NCI-H2196 (cell line): ENCODE results near the gene NAMPT.

Source experiments
- DNase-seq: peaks from one replicate; lab custom pipeline; 2025; ENCODE audit not compliant: unreplicated experiment; lab: John Stamatoyannopoulos, UW

The NAMPT gene

DNA sequence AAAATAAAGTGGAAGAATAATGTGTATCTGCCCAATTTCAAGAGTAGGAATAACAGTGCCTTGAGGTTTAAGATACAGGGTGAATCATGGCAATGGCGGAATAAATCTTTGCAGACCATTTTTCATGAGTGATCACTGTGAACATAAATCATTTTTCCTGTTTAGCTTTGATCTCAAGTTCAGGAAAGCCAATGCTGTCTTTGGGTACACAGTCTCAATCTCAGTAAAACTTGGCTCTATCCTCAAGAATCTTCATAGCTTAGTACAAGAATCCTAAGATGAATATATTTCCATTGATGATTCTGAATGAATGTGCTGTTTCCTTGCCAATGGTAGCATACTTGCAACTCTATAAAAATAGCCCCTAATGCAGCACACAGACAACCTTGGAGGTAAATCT, 6.8 kb downstream of the NAMPT start:
- DNase-seq, result no peak

DNA sequence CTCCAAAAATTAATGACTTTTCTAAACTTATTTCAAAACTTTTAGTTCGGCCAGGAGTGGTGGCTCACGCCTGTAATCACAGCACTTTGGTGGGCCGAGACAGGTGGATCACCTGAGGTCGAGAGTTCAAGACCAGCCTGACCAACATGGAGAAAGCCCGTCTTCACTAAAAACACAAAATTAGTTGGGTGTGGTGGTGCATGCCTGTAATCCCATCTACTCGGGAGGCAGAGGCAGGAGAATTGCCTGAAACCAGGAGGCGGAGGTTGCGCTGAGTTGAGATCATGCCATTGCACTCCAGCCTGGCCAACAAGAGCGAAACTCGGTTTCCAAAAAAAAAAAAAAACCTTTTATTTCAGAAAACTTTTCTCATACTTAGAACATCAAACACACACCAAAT, 8.3 kb downstream of the NAMPT start:
- DNase-seq, result no peak

DNA sequence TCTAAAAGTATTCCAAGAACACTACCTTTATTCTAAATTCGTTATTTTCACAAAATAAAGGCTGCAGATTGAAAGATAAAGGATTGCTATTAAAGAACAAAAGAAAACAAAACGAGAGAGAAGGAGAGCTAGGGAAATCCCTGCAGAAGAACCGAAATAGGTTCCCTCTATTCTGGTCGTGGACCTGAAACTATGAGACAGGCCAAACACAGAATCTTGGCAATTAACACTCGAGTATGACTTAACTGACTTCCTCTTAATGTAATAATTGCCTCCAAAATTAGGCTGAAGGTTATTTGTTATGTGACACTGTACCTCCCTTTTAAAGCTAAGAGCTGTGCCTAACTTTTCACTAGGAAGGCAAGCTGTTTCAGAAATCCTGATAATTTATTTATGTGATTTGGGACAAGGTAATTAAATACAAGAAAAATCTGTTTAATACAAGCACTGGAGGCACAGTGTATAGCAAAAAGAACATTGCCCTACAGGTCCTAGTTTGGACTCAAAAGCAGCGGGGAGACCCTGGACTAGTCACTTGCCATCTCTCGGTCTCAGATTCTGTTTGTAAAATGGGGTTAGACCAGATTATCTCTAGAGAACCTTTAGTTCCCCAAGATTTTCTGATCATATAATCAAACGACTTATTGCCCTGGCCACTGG, 11.6 kb downstream of the NAMPT start:
- no peak for DNase-seq

DNA sequence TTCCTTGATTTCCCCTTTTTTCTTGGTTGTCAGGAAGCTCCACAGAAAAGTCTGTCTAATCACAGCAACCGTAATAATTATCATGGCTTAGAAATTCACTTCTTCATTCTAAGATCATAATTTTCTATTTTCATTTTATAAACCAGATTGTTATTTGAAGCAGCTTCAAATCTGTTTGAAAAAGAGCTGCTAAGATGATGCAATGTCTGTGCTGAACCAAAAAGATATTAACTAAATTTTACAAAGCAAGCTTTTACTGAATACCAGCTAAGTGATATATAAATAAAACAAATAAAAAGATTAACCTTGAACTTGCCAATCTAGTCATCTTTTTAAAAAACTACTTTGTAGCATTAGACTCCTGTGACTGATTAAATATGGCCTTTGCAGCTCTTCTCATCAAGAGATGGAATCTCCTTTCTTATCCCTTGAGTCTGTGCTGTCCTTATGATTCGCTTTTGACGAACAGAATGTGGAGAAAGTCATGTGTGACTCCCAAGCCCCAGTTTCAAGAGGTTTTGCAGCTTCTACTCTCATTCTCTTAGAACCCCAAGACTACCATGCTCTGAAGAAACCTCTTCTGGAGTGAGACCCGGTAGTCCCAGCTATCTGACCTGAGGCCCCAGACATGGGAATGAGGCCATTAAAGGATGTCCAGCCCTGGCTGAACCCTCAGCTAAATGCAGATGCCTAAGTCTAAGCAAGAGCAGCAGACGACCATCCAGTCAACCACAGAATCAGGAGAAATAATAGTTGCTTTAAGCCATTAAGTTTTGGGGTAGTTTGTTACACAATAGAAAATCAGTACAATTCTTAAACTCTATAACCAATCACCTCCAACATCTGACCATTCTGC, 14.4 kb downstream of the NAMPT start:
- no peak for DNase-seq

DNA sequence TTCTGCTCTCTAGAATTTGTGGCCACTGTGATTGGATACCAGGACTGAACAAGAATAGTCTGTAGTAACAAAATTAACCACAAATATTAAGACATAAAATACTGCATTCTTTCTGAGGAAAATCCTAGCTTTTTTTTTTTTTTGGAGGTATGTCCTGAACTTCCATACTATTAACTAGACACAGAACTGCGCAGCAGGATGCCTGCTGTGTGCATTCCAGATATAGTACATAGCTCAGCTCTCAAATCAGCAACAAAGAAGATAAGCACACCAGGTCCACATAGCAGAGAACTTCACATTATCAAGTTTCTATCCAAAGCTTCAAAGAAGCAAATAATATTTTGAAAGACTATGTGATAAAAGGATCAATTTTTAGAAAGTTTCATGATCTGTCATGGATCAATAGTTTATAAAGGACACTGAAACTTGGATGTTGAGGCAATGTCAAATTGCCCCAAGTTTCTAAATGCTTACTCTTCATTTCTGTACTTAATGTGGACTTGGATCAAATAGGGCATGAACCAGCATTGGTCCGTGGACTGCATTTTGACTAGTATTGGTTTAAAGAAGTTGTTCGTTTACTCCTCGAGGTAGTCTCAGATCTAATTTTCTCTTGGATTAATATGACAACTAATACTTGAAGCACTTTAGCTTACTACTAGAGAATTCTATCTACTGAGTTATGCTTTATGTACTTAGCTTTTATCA, 15.4 kb downstream of the NAMPT start:
- DNase-seq, result no peak

DNA sequence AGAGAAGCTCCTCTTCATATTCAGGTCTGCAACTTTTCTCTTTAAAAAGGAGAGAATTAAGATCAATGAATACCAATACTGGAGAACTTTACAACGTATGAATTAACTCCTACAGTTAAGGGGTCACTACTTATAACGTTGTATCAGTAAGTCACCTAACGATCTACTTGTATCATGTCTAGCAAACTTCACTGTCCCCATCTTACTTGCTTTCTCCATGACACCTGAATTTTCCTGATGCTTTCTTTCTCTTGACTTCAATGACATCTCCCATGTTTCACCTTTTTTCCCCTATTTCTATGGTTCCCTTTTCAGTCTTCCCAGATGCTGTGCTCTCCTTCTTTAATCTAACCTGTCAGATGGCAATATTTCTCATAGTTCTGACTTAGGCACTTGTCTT, 19.6 kb downstream of the NAMPT start:
- no peak for DNase-seq

DNA sequence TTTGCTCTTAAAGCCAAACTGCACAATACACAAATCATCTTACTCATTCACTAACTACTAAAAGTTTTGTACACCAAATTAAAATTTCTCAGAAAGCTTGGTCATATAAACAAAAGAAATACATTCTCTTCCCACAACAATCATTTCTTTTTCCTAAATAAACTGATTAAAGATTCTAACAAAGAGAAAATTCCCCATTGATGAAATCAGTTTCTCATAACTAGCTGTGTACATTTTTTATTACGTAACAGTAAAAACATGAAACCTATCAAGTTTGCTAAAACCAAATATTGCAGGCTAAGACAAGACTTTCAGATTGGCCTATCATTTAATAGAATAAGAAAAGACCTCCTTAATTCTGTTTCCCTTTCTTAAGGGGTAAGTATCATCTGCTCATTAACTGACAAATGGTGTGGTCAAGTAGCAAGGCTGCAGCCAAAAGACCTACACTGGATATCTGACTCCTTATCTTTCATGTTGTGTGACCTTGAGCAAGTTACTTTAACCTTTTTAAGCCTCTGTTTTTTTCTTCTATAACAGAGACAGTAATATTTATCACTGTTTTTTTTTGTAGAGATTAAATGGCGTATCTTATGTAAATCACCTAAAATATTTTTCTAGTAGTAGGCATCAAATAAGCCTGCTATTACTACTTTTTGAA, 22.4 kb downstream of the NAMPT start:
- DNase-seq, result no peak

DNA sequence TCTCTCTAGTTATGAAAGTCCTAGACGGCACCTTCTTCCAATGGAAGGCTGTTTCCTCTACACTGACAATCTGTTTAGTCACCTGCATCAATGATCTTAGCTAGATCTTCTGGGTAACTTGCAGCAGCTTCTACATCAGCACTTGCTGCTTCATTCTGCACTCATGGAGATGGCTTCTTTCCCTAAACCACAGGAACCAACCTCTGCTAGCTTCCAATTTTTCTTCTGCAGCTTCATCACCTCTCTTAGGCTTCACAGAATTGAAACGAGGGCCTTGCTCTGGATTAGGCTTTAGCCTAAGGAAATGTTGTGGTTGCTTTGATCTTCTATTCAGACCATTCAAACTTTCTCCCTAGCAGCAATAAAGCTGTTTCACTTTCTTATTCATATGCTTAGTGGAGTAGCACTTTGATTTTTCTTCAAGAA, 24.6 kb downstream of the NAMPT start:
- no peak for DNase-seq

DNA sequence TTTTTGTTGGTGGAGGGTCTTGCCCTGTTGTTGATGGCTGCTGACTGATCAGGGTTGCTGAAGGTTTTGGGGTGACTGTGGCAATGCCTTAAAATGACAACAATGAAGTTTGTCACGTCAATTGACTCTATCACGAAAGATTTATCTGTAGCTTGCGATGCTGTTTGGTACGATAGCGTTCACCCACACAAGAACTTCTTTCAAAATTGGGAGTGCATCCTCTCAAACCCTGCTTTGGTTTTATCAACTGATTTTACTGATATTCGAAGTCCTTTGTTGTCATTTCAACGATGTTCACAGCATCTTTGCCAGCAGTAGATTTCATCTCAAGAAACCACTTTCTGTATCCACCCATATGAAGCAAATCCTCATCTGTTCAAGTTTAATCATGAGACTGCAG, 26.0 kb downstream of the NAMPT start:
- DNase-seq, result no peak

DNA sequence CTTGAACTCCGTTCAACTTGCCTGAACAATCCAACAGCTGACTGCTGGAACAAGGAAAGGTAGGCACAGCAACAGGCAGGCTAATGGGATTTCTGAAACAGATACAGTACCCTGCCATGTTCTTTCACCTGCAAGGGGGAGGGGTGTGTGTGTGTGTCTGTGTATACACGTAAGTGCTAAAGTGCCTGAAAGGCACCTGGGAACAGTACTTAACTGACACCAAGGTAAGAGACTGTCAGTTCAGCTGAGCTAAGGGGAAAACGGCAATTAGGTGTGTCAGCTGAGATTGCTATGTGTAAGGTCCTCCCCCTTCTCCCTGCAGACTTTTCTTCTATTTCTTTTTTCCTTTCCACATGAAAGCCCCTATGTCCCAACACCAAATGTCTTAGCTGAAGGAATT, 27.0 kb downstream of the NAMPT start:
- DNase-seq, result no peak

DNA sequence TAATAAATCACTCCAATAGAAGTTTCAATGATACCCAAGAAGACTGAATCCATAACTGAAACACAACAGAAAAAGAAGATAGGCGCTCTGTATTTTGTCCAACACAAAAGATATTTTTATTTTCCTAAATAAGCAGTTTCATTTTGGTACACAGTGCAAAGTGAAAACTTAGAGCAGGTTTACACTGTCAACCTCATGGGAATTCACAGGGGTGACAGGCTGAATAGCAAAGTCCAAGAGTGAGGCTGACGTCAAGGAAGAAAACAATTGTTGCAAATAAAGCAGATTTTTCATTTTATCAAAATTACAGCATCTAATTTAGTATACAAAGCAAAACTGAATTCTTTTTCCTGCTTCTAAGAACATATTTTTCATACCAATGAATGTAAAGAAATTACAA, 28.6 kb downstream of the NAMPT start:
- no peak for DNase-seq

DNA sequence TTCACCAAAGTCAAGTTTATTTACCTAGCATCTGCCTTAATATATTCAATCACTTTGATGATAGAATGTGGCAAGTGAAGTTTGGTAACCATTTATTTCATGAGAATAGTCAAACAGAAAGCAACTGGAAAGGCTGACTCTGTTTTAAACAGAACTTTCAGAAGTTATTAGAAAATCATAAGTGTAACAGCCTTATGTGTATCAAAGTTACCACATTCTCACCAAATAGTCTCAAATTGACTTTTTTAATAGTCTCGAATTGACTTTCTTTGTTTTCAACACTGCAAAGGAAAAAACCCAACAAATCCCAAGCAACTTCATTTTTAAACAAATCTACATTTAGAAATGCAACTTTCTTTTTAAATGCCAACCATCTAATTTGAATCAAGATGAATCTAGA, 29.5 kb downstream of the NAMPT start:
- DNase-seq, result no peak

DNA sequence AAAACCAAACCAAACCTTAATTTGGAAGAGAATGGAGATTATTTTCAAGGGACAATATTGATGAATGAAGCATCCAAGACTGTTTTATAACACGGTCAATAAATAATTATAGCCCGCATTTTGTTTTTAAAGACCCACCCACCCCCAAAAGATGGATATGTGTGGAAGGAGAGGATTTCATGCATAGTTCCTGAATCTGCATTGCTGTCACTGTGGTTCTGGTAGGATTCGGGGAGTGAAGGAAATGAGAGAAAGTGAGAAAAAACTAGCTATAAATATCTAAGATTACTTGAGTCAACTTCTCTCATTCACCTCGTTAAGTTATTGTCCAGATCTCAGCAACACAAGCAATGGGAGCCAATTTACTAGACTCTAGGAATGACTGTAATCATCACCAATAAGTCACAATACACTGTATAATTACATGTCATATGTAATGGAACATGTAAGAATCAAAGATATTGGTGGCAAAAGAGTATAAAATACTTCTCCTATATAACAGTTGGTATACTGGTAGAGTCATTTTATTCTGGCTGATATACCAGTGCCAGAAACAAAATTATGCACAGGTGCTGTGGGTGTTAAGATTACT, 30.2 kb downstream of the NAMPT start:
- no peak for DNase-seq

DNA sequence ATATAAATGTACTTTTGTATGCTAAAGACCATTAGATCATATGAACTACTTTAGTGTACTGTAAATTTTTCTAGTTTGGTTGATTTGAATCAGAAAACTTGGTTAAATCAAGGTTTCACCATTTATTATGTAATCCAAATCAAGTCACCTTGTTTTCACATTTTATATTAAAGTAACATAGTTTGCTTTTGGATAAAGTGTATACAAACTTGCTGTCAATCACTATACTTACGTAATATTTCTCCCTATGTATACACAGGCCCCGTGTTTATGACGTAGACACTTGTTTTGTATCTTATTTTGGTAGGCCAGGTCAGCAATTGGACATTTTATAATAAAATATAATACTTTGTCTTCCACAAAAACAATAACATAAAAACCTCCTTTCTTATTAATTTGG, 32.2 kb downstream of the NAMPT start:
- no peak for DNase-seq

DNA sequence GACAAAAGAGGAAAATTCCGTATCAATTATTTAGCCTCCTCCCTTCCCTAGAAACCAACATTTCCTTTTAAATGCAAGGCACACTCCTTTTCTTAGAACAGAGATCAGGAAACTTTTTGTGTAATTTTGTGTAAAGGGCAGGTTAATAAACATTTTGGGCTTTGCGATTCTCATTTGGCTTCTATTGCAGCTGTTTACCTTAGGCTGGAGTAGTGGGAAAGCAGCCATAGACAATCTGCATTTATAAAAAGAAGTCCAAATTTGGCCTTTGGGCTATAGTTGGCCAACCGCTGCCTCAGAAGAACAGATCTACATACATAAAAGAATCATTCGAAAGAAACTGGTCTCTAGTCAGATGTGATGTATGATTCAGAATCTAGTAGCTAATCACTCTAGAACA, 35.3 kb downstream of the NAMPT start:
- DNase-seq, result no peak

DNA sequence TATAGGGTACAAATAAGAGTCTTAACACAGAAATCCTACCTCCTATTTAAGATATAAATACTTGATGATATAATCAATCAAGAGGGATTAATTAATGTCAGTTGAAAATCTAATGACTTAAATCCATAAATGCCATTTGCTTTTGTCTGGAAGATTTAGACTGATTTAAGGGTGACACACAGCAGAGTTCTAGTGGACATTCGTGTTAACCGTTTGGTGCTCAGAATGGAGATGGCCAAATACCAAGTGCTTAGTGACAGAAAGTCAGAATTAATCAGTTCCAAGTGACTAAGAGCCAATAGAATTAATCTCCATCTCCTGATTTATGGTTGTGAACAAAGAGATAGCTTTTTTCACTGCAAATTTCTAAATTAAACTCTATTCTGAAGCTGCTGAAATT, 36.2 kb downstream of the NAMPT start:
- DNase-seq, result no peak

DNA sequence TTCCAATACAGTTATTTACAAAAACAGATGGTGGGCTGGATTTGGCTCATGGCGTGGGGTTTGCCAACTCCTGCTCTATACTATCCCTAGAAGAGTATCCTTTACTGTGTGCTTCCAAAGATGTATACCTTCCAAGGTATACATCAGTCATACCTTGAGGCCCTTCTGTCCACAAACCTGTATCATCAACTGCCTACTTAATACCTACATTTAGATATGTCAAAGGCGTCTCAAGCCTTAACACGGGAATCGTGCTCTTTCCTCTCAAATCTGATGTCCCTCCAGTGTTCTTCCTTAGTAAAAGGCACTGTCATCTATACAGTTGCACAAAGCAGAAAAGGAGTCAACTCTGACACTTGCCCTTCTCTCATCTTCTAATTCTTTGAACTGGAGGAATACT, 36.9 kb downstream of the NAMPT start:
- no peak for DNase-seq

DNA sequence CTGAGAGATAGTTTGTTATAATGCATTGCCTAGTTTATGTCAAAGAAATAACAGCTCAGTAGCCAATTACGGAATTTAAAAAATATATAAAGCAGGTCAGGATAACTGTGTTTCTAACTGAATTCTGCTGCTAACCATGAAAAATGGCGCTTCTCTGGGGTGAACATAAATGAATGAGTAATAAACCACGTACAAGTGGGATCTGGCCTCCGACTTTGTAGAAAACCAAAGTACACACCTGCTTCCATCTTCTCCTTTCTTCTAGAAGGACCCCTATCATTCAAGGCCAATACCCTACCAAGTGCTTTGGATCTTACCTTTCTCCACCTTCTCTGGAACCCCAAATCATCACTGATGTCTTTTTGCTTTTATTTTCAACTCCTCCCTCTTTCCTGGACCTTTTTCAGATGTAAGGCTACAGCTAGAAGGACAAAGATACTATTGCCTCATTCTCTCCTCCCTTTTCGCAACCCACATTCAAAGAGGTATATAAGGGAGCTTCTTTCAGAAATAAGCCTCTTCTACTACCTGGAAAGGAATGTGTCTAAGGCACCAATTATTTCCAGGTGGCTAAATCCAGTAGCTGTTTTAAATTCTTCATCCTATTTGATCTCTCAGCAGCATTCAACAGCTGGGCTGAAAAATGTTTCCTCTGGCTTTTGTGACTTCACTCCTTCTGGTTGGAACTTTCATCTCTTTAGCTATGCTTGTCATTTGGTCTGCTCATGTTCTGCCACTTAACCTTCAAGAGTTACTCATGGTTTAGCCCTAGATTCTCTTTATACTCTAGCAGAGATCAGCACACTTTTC, 37.7 kb downstream of the NAMPT start:
- DNase-seq, result no peak

DNA sequence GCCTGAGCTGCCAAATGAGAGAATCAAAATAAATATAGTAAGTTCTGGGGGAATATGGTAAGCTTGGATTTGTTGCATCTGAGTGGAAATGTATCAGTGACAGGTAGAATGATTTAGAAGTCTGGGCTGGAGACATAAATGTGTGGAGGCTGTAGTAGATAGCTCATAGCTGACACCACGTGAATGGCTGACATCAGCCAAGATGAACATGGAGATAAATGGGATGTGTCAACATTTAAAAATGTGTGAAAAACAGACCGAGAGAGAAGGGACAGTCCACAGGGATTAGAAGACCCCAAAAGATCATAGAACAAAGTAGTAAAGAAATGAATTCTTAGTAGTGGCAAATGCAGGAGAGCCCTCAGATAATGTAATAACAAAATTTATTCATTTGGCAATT, 40.9 kb downstream of the NAMPT start:
- DNase-seq, result no peak

DNA sequence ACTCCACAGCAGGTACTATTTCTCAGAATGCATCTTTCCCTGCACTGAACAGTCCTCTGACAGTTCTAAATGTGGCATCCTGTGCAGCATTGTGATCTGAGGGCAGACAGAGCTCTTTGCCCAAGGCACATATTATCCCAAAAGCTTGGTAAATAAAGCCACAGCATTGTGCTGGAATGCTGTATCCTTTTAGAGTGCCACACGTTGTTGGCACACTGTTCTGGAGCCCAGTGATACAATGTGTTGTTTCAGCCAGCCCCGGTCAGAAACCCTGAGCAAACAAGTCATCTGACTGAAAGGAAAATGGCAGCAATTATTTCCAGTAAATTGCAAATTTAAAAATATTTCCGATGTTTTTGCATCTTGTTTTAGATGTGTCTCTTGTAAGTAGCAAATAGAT, 45.4 kb downstream of the NAMPT start:
- no peak for DNase-seq
